H1 (cell line): ENCODE results near the gene CHST11. TPM values are rescaled to one million over a fixed set of nuclear protein-coding genes. Genes with fewer than 3 reads are reported as not detected.

Source experiments
- CTCF ChIA-PET: fragments of 300-600 bp; sonication (Branson Sonifier 250); formaldehyde crosslinking; loops from one replicate; lab custom pipeline; 2021; ENCODE audit not compliant: partially characterized antibody; lab: Charles Lee
- POLR2A ChIA-PET: fragments of 300-600 bp; sonication (Branson Sonifier 250); formaldehyde crosslinking; loops from one replicate; lab custom pipeline; 2021; ENCODE audit warnings: inconsistent platforms; ENCODE audit not compliant: partially characterized antibody; lab: Charles Lee
- DNase-seq, 2 experiments: peaks; one replicate each; pipeline versions ENCODE4 v3.0.0 to v3.0.0-alpha.2; 2010 to 2022; ENCODE audit warnings: low spot score in 2 of 2, low read depth in 1 of 2, mixed read lengths in 1 of 2
- FAIRE-seq: peaks from 2 replicates; lab custom pipeline; 2011; peaks lifted over from hg19 to GRCh38; lab: Jason Lieb, UNC
- H2AFZ ChIP-seq: 2 replicates; pipeline ENCODE4 v1.8.1; 2012; ENCODE audit warnings: low read length, inconsistent platforms
- H2AK5ac ChIP-seq: 2 replicates; pipeline ENCODE4 v1.6.1; 2013; ENCODE audit warnings: low read depth, low read length
- H2BK120ac ChIP-seq: replicated peaks from 2 replicates; pipeline ENCODE3; 2013; ENCODE audit warnings: low read depth, low read length, inconsistent platforms
- H2BK12ac ChIP-seq: 2 replicates; pipeline ENCODE4 v1.6.1; 2013; ENCODE audit warnings: low read depth, low read length
- H2BK15ac ChIP-seq: 2 replicates; pipeline ENCODE4 v1.6.1; 2013; ENCODE audit warnings: low read length
- H2BK20ac ChIP-seq: 2 replicates; pipeline ENCODE4 v1.6.1; 2013; ENCODE audit warnings: low read length
- H2BK5ac ChIP-seq: 2 replicates; pipeline ENCODE4 v1.6.1; 2013; ENCODE audit warnings: low read depth, low read length
- H3K14ac ChIP-seq: 2 replicates; pipeline ENCODE4 v1.6.1; 2013; ENCODE audit warnings: inconsistent platforms; ENCODE audit not compliant: insufficient read length
- H3K18ac ChIP-seq: 2 replicates; pipeline ENCODE4 v1.6.1; 2013; ENCODE audit warnings: low read length; ENCODE audit errors: extremely low read depth
- H3K23ac ChIP-seq: 2 replicates; pipeline ENCODE4 v1.6.1; 2013; ENCODE audit warnings: inconsistent platforms; ENCODE audit not compliant: insufficient read length
- H3K23me2 ChIP-seq: 2 replicates; pipeline ENCODE4 v1.6.1; 2013; ENCODE audit warnings: low read depth, low read length
- H3K27ac ChIP-seq: 2 replicates; pipeline ENCODE4 v1.6.1; 2011; ENCODE audit warnings: low read depth, low read length, inconsistent platforms
- H3K27me3 ChIP-seq, 4 experiments: replicated peaks in 1 of 4; 1 replicate in 1 of 4; 2 replicates in 3 of 4; pipeline versions ENCODE4 v1.6.1 to v1.8.1; 2011 to 2013; ENCODE audit warnings: low read length in 3 of 4, mild to moderate bottlenecking in 3 of 4, inconsistent platforms in 2 of 4, mixed read lengths in 2 of 4, moderate library complexity in 1 of 4; ENCODE audit not compliant: control insufficient read depth in 3 of 4, insufficient read depth in 3 of 4; ENCODE audit errors: extremely low read depth in 1 of 4
- H3K36me3 ChIP-seq, 4 experiments: 2 replicates each; pipeline versions ENCODE4 v1.6.1 to v1.8.1; 2011 to 2013; ENCODE audit warnings: mild to moderate bottlenecking in 4 of 4, low read length in 3 of 4, moderate library complexity in 2 of 4, control low read depth in 1 of 4, inconsistent platforms in 1 of 4; ENCODE audit not compliant: insufficient read depth in 4 of 4, control insufficient read depth in 2 of 4
- H3K4ac ChIP-seq: replicated peaks from 2 replicates; pipeline ENCODE3; 2013; ENCODE audit warnings: low read length, low read depth, mixed read lengths, inconsistent platforms; ENCODE audit not compliant: insufficient read length
- H3K4me1 ChIP-seq, 4 experiments: replicated peaks in 1 of 4; 1 replicate in 1 of 4; 2 replicates in 3 of 4; pipeline versions ENCODE4 v1.6.1 to v1.8.1; 2011 to 2013; ENCODE audit warnings: low read length in 3 of 4, inconsistent platforms in 2 of 4, mixed read lengths in 1 of 4; ENCODE audit not compliant: insufficient read depth in 4 of 4, control insufficient read depth in 3 of 4
- H3K4me2 ChIP-seq, 2 experiments: 2 replicates each; pipeline versions ENCODE4 v1.6.1 to v1.8.1; 2011 to 2013; ENCODE audit warnings: low read depth in 2 of 2, low read length in 2 of 2, control low read depth in 1 of 2, inconsistent platforms in 1 of 2, mild to moderate bottlenecking in 1 of 2; ENCODE audit not compliant: insufficient read depth in 1 of 2
- H3K4me3 ChIP-seq, 4 experiments: fragments of 200-600, 300-600 bp in 1 of 4; sonication (generic), shearing (Covaris generic), sonication (Bioruptor Twin) in 1 of 4; 2 replicates each; pipeline versions ENCODE4 v1.5.1 to v1.8.1; 2011 to 2016; ENCODE audit warnings: low read length in 4 of 4, low read depth in 3 of 4, control low read depth in 2 of 4, inconsistent platforms in 2 of 4, mild to moderate bottlenecking in 2 of 4, mixed read lengths in 1 of 4, moderate library complexity in 1 of 4; ENCODE audit not compliant: insufficient read depth in 2 of 4; ENCODE audit errors: extremely low read depth in 1 of 4
- H3K56ac ChIP-seq: replicated peaks from 2 replicates; pipeline ENCODE3; 2013; ENCODE audit warnings: low read depth, mild to moderate bottlenecking, mixed read lengths, low read length, inconsistent platforms; ENCODE audit not compliant: insufficient read length
- H3K79me1 ChIP-seq: 2 replicates; pipeline ENCODE4 v1.6.1; 2013; ENCODE audit warnings: low read depth, low read length, control low read depth
- H3K79me2 ChIP-seq, 2 experiments: 2 replicates each; pipeline versions ENCODE4 v1.6.1 to v1.8.1; 2012 to 2013; ENCODE audit warnings: low read length in 2 of 2, mild to moderate bottlenecking in 2 of 2, inconsistent platforms in 1 of 2; ENCODE audit not compliant: insufficient read depth in 2 of 2, control insufficient read depth in 1 of 2
- H3K9ac ChIP-seq, 4 experiments: replicated peaks in 1 of 4; 1 replicate in 1 of 4; 2 replicates in 3 of 4; pipeline versions ENCODE4 v1.6.1 to v1.8.1; 2011 to 2013; ENCODE audit warnings: low read depth in 3 of 4, low read length in 3 of 4, control low read depth in 2 of 4, mild to moderate bottlenecking in 2 of 4, moderate library complexity in 2 of 4, inconsistent platforms in 1 of 4; ENCODE audit errors: extremely low read depth in 1 of 4
- H3K9me3 ChIP-seq, 2 experiments: 2 replicates each; pipeline versions ENCODE4 v1.6.1 to v1.8.1; 2012 to 2013; ENCODE audit warnings: mild to moderate bottlenecking in 2 of 2, moderate library complexity in 2 of 2, control low read depth in 1 of 2, inconsistent platforms in 1 of 2, low read depth in 1 of 2, low read length in 1 of 2, mixed read lengths in 1 of 2; ENCODE audit not compliant: insufficient read depth in 2 of 2
- H4K20me1 ChIP-seq, 2 experiments: replicated peaks in 1 of 2; 2 replicates each; pipeline versions ENCODE3 to v1.8.1; 2011 to 2013; ENCODE audit warnings: inconsistent platforms in 2 of 2, low read length in 2 of 2, mild to moderate bottlenecking in 1 of 2; ENCODE audit not compliant: insufficient read depth in 2 of 2, control insufficient read depth in 1 of 2
- H4K5ac ChIP-seq: 2 replicates; pipeline ENCODE4 v1.6.1; 2013; ENCODE audit warnings: low read length, low read depth, mixed read lengths, inconsistent platforms; ENCODE audit not compliant: insufficient read length
- H4K8ac ChIP-seq: 2 replicates; pipeline ENCODE4 v1.8.0; 2013; ENCODE audit warnings: mild to moderate bottlenecking, moderate library complexity, low read length, inconsistent platforms; ENCODE audit not compliant: insufficient read depth; ENCODE audit errors: extremely low read depth
- H4K91ac ChIP-seq: replicated peaks from 2 replicates; pipeline ENCODE3; 2013; ENCODE audit warnings: low read length, mixed read lengths, inconsistent platforms; ENCODE audit not compliant: insufficient read length
- SAP30 ChIP-seq: fragments of 300-600 bp; sonication (generic); IDR thresholded peaks from 2 replicates; pipeline ENCODE4 v1.7.1; 2012; ENCODE audit warnings: low read length, moderate library complexity, mild to moderate bottlenecking, inconsistent platforms; ENCODE audit not compliant: insufficient read depth, insufficient replicate concordance
- polyA plus RNA-seq, 7 experiments: library from polyadenylated mRNA; depleted of rRNA in 3 of 7; stranded (reverse) in 5 of 7; unstranded in 2 of 7; fragments of >200 nt in 5 of 7; fragments of 200-250 nt in 2 of 7; gene quantifications; 1 replicate in 5 of 7; 2 replicates in 1 of 7; 4 replicates in 1 of 7; pipeline versions ENCODE4 v1.2.1 to v1.2.3, GENCODE V29; 2011 to 2013; ENCODE audit warnings: missing spikeins in 2 of 7, mixed read lengths in 2 of 7
- total RNA-seq: library from RNA; stranded (reverse); fragmentation: NEBNext Ultra II Directional; extraction: Animal tissue kit (Norgen Biotek cat#: 25700); gene quantifications from 2 replicates; pipeline ENCODE4 v1.2.1, GENCODE V29; 2021

The CHST11 gene
- total and polyA plus RNA-seq, 2 of the 8 experiments (the other 6 are each of a cell fraction or from before 2014, with no cell fraction given), result 14.4 to 20.8 TPM

GRCh38 chr12:104410326-104410725, 46.4 kb upstream of the CHST11 start:
- Histone ChIP-seq H2BK12ac (no peak overlapping the region), H4K91ac (no peak overlapping the region), H3K56ac (no peak overlapping the region), H3K4me2 (no peak overlapping the region), H2BK15ac (no peak overlapping the region), H3K27ac (no peak overlapping the region), H2AFZ (no peak overlapping the region), H3K9ac (no peak overlapping the region), H3K4me3 (no peak overlapping the region), H2BK5ac (no peak overlapping the region), H2BK20ac (no peak overlapping the region), H3K79me2 (no peaks in the 10 kb centered on the region), H2AK5ac (no peak overlapping the region), H4K5ac (no peak overlapping the region), H3K27me3 (no peaks in the 10 kb centered on the region; a peak in 3 of 7 replicates), H3K9me3 (peaks cover 0 to 3% of the 10 kb centered on the region in 2 experiments; a peak in 1 of 4 replicates), H4K20me1 (no peaks in the 10 kb centered on the region), H3K4ac (no peak overlapping the region), H4K8ac (no peak overlapping the region)
- CTCF ChIA-PET, result interaction anchor here (0.7 to 1.0 kb wide), 2 partner anchors 26 to 417 kb away, joined by 3 read pairs; no protein-coding TSS in a partner anchor
- DNase-seq (no peak), FAIRE-seq (no peak)
- POLR2A ChIA-PET, result no interaction called here
- no peak for TF ChIP-seq SAP30
- TF ChIP-seq, all 59 proteins: peak for 0
- H3K79me1 ChIP-seq, result no peaks in the 10 kb centered on the region
- no peak overlapping the region for H3K23ac ChIP-seq
- no peak overlapping the region for H2BK120ac ChIP-seq
- no peak overlapping the region for H3K18ac ChIP-seq
- no peaks in the 10 kb centered on the region; a peak in 1 of 8 replicates for H3K36me3 ChIP-seq
- H3K4me1 ChIP-seq, result peaks cover 3 to 13% (median 8%) of the 10 kb centered on the region in 4 experiments
- no peak overlapping the region for H3K14ac ChIP-seq
- peaks cover 1% of the 10 kb centered on the region; the same call in 1 of the 2 replicates for H3K23me2 ChIP-seq
